ENCODE results near the gene MACROD1. TPM values are rescaled to one million over a fixed set of nuclear protein-coding genes. Genes with fewer than 3 reads are reported as not detected.
A peak's percentile ranks its signal among the peaks of the same experiment; 100 is the strongest.

MACROD1 gene
- total and polyA plus RNA-seq, 2 of the 13 experiments (the other 11 are each of a cell fraction or from before 2014, with no cell fraction given), result 23.1 to 34.5 TPM

DNA sequence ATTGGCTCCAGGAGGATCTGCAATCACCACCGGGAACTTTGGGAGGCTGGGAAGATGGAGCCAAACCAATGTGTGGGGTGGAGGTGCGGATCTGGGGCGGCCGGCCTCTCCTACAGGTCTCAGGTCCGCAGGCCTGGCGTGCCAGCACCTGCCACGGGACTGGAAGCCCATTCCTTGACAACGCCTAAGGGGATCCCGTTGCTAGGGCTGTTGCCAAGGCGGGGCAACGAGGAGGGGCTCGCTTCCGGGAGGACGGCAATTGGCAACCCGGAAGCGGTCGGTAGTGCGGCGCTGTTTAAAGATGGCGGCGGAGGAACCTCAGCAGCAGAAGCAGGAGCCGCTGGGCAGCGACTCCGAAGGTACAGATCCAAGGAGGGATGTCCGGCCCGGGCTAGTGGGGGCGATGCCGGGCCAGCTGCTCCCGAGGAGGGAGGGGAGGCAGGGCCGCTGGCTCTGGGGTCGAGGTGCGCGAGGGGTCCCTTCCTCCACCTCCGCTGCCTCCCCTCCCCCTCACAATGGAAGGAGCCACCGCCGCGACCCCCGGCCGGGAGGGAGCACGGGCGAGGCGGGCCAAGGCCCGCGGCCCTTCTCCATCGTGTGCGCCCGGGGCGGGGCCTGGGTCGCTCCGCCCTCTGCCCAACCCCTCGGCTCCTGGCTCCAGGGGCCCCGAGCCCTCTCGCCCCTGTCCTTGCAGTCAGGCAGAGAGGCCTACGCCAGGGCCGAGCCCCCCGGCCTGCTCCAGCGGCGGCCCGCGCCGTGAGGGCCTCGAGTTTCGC lies 179.6 kb downstream of the MACROD1 start, which contains the start of gene OTUB1 (continued):
- TF ChIP-seq, protein P1, sequence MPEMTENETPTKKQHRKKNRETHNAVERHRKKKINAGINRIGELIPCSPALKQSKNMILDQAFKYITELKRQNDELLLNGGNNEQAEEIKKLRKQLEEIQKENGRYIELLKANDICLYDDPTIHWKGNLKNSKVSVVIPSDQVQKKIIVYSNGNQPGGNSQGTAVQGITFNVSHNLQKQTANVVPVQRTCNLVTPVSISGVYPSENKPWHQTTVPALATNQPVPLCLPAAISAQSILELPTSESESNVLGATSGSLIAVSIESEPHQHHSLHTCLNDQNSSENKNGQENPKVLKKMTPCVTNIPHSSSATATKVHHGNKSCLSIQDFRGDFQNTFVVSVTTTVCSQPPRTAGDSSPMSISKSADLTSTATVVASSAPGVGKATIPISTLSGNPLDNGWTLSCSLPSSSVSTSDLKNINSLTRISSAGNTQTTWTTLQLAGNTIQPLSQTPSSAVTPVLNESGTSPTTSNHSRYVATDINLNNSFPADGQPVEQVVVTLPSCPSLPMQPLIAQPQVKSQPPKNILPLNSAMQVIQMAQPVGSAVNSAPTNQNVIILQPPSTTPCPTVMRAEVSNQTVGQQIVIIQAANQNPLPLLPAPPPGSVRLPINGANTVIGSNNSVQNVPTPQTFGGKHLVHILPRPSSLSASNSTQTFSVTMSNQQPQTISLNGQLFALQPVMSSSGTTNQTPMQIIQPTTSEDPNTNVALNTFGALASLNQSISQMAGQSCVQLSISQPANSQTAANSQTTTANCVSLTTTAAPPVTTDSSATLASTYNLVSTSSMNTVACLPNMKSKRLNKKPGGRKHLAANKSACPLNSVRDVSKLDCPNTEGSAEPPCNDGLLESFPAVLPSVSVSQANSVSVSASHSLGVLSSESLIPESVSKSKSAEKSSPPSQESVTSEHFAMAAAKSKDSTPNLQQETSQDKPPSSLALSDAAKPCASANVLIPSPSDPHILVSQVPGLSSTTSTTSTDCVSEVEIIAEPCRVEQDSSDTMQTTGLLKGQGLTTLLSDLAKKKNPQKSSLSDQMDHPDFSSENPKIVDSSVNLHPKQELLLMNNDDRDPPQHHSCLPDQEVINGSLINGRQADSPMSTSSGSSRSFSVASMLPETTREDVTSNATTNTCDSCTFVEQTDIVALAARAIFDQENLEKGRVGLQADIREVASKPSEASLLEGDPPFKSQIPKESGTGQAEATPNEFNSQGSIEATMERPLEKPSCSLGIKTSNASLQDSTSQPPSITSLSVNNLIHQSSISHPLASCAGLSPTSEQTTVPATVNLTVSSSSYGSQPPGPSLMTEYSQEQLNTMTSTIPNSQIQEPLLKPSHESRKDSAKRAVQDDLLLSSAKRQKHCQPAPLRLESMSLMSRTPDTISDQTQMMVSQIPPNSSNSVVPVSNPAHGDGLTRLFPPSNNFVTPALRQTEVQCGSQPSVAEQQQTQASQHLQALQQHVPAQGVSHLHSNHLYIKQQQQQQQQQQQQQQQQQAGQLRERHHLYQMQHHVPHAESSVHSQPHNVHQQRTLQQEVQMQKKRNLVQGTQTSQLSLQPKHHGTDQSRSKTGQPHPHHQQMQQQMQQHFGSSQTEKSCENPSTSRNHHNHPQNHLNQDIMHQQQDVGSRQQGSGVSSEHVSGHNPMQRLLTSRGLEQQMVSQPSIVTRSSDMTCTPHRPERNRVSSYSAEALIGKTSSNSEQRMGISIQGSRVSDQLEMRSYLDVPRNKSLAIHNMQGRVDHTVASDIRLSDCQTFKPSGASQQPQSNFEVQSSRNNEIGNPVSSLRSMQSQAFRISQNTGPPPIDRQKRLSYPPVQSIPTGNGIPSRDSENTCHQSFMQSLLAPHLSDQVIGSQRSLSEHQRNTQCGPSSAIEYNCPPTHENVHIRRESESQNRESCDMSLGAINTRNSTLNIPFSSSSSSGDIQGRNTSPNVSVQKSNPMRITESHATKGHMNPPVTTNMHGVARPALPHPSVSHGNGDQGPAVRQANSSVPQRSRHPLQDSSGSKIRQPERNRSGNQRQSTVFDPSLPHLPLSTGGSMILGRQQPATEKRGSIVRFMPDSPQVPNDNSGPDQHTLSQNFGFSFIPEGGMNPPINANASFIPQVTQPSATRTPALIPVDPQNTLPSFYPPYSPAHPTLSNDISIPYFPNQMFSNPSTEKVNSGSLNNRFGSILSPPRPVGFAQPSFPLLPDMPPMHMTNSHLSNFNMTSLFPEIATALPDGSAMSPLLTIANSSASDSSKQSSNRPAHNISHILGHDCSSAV (CRISPR knock-in tag; IDR thresholded peaks at IDR 0.05; ENCODE audit: borderline replicate concordance), result no peak
- TF ChIP-seq ZNF589 (CRISPR knock-in tag; conservative IDR thresholded peaks at IDR 0.05), result no peak
- TF ChIP-seq ZNF83 (CRISPR knock-in tag; IDR thresholded peaks at IDR 0.05; ENCODE audit: borderline replicate concordance), result no peak
- TF ChIP-seq ZNF468 (CRISPR knock-in tag; IDR thresholded peaks at IDR 0.05), result no peak
- no peak for TF ChIP-seq ZFP36L1 (CRISPR knock-in tag; IDR thresholded peaks at IDR 0.05)
- peak; percentile 61; the same call in 1 of the 2 replicates for TF ChIP-seq CAMTA2 (CRISPR knock-in tag; IDR thresholded peaks at IDR 0.05; ENCODE audit: borderline replicate concordance)
- TF ChIP-seq, protein P2, sequence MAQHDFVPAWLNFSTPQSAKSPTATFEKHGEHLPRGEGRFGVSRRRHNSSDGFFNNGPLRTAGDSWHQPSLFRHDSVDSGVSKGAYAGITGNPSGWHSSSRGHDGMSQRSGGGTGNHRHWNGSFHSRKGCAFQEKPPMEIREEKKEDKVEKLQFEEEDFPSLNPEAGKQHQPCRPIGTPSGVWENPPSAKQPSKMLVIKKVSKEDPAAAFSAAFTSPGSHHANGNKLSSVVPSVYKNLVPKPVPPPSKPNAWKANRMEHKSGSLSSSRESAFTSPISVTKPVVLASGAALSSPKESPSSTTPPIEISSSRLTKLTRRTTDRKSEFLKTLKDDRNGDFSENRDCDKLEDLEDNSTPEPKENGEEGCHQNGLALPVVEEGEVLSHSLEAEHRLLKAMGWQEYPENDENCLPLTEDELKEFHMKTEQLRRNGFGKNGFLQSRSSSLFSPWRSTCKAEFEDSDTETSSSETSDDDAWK (CRISPR knock-in tag; IDR thresholded peaks at IDR 0.05), result no peak
- peak; percentile 94 for TF ChIP-seq PCBP1 (IDR thresholded peaks at IDR 0.05; ENCODE audit: borderline replicate concordance, low read depth, low read length)
- TF ChIP-seq NFKB2 (CRISPR knock-in tag; IDR thresholded peaks at IDR 0.05; ENCODE audit: borderline replicate concordance), result peak; percentile 84; the same call in 1 of the 2 replicates
- TF ChIP-seq, protein P3, sequence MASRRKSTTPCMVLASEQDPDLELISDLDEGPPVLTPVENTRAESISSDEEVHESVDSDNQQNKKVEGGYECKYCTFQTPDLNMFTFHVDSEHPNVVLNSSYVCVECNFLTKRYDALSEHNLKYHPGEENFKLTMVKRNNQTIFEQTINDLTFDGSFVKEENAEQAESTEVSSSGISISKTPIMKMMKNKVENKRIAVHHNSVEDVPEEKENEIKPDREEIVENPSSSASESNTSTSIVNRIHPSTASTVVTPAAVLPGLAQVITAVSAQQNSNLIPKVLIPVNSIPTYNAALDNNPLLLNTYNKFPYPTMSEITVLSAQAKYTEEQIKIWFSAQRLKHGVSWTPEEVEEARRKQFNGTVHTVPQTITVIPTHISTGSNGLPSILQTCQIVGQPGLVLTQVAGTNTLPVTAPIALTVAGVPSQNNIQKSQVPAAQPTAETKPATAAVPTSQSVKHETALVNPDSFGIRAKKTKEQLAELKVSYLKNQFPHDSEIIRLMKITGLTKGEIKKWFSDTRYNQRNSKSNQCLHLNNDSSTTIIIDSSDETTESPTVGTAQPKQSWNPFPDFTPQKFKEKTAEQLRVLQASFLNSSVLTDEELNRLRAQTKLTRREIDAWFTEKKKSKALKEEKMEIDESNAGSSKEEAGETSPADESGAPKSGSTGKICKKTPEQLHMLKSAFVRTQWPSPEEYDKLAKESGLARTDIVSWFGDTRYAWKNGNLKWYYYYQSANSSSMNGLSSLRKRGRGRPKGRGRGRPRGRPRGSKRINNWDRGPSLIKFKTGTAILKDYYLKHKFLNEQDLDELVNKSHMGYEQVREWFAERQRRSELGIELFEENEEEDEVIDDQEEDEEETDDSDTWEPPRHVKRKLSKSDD (CRISPR knock-in tag; IDR thresholded peaks at IDR 0.05; ENCODE audit: low read depth), result no peak
- TF ChIP-seq, protein P4, sequence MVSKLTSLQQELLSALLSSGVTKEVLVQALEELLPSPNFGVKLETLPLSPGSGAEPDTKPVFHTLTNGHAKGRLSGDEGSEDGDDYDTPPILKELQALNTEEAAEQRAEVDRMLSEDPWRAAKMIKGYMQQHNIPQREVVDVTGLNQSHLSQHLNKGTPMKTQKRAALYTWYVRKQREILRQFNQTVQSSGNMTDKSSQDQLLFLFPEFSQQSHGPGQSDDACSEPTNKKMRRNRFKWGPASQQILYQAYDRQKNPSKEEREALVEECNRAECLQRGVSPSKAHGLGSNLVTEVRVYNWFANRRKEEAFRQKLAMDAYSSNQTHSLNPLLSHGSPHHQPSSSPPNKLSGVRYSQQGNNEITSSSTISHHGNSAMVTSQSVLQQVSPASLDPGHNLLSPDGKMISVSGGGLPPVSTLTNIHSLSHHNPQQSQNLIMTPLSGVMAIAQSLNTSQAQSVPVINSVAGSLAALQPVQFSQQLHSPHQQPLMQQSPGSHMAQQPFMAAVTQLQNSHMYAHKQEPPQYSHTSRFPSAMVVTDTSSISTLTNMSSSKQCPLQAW (CRISPR knock-in tag; IDR thresholded peaks at IDR 0.05), result peak; percentile 58
- TF ChIP-seq ZBTB7A (CRISPR knock-in tag; IDR thresholded peaks at IDR 0.05), result peak; percentile 91

Measured in HepG2 (cell line).